NCI-H748 treated with DMSO at 0.1 percent for 48 hours (cell line): ENCODE data around the gene SH2D3C.
A peak's percentile ranks its signal among the peaks of the same experiment; 100 is the strongest.
"Not testable (repeated sequence)": the region's sequence is repeated elsewhere in the genome, so short reads cannot be mapped to it uniquely, and the experiment has no call there.

ENCODE experiments used
- DNase-seq: peaks from one replicate; lab custom pipeline; 2025; lab: John Stamatoyannopoulos, UW

SH2D3C gene

GRCh38 chr9:127767410-127767809 is 11.1 kb downstream of the SH2D3C start:
- DNase-seq = no peak

DNA sequence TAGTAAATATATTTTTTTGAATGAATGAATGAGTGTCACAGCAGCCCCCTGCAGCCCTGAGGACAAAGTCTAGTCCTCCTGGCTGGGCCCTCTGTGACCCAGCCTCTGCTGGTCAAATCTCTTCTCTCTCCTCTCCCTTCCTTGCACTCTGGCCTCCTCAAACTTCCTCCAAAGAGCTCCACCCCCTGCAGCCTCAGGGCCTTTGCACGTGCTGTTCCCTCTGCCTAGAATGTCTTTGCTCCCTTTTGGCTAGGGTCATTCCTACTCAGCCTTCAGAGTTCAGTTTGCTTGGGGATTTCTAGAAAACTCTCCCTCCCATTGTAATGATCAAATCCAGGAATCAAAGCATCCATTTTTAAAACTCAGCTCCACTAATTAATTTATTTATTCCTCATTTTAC is 13.0 kb downstream of the SH2D3C start:
- no peak for DNase-seq

- DNase-seq = no peak
Observed at GRCh38 chr9:127763918-127764384, 14.5 kb downstream of the SH2D3C start.

DNA sequence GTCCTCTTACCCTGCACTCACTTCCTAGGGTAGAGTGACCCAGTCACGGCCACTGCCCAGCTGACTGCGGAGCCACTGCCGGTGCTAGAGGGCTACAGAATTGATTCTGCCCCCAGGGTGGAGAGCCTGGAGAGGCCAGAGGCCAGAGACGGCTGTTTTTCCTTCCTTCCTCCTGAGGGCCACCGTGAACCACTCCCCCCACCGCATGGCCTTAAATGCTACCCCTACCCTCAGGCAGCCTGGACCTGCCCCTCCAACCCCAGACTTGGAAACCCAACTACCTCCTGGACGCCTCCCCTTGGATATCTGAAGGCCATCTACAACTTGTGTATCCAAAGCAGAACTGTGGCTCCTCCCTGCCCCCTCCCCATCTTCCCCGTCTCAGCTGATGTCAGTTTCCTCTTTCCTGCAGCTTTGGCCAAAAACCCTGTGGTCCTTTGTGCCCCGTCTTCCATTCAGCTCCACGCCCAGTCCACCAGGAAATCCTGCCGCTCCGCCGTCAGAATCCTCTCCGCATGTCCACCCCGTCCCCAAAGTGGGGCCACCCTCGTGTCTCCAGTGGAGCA is 16.3 kb downstream of the SH2D3C start:
- no peak for DNase-seq

DNA sequence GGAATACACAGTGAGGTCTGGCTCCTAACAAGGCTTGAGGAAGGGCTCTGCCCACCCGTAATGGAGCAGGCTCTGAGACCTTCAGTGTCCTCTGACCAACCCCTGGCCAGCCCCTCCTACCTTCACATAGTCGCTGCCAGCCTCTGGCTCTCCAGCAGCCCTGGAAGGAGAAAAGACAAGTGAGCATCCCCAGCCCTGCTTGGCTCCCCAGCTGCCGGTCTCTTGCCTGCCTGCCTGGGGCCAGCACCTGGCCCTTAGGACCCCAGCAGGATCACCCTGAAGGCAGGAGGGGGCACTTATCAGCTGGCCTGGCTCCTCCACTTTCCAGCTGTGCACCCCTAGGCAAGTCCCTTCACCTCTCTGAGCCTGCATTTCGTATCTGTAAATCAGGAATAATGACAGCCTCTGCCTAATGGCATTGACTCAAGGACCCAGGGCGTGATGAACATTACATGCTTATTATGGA is 16.9 kb downstream of the SH2D3C start:
- DNase-seq = no peak

- no peak for DNase-seq
Observed at GRCh38 chr9:127761061-127761460, 17.4 kb downstream of the SH2D3C start.

GRCh38 chr9:127758843-127759242 is 19.6 kb downstream of the SH2D3C start:
- no peak for DNase-seq

GRCh38 chr9:127756776-127757175 is 21.7 kb downstream of the SH2D3C start:
- not testable (repeated sequence) for DNase-seq

DNA sequence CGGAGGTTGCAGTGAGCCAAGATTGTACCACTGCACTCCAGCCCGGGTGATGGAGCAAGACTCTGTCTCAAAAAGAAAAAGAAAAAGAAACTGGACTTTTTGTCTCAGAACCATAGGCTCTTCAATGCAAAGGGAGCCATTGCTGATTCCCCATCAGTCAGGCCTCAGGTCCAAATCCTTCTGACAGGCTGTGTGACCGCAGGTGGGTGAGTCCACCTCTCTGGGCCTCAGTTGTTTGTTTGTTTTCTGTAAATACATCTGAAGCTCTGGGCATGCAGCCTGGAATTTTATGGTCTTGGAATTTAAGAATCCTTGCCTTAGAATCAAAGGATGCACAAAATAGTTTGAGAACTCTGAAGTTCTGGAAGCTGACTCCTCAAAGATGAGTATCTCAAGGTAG is 22.2 kb downstream of the SH2D3C start:
- DNase-seq = no peak

- DNase-seq = peak; percentile 15
Observed at GRCh38 chr9:127755061-127756060, 23.1 kb downstream of the SH2D3C start.

DNA sequence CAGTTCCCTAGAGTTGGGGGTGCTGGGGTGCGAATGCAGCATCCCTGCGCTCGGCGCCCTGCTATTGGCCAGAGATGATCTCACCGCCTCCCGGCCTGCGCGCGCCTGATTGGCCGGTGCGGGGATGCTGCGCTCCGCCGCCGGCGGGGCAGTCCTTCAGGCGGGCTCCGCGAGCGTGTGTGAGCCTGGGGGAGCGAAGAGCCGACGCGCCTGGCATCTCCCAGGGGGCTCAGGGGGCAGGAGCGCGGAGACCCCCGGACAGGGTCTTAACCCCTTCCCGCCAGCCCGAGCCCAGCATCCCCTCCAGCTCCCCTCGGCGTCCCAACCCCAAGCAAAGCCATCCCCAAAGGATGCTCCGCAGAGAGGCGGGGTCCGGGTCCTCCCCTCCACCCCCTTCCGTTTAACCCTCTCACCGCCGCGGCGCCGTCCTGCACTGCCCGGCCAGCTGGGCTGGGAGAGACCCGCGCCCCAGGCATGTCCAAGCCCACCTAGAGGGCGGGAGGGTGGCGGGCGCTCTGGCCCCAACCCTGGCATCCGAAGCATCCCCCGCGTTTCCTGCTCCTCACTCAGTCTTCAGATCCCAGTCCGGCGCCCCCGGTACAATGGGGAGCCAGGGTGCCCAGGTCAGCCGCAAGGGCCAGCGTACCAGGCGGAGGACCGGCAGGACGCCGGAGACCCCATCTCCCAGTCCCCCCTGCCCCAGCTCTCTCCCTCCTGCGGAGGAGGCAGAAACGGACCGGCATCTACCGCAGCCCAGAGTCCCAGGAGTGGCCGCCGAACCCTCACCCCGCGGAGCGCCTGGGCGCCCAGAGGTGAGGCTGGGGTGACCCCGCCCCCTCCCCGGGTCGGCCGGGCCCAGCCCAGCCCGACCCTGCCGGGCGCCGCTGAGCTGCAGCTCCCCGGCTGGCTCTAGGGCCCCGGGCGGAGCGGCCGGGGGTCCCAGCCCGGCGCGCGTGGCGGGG is 24.1 kb downstream of the SH2D3C start:
- no peak for DNase-seq

GRCh38 chr9:127753622-127754021 is 24.8 kb downstream of the SH2D3C start:
- no peak for DNase-seq

- no peak for DNase-seq
Observed at GRCh38 chr9:127753148-127753547, 25.3 kb downstream of the SH2D3C start.

- no peak for DNase-seq
Observed at GRCh38 chr9:127751269-127752054, 27.0 kb downstream of the SH2D3C start.

GRCh38 chr9:127749090-127749787 is 29.2 kb downstream of the SH2D3C start:
- DNase-seq = no peak

GRCh38 chr9:127746959-127747569 is 31.4 kb downstream of the SH2D3C start:
- no peak for DNase-seq

GRCh38 chr9:127744398-127745110 is 33.9 kb downstream of the SH2D3C start:
- DNase-seq = no peak

DNA sequence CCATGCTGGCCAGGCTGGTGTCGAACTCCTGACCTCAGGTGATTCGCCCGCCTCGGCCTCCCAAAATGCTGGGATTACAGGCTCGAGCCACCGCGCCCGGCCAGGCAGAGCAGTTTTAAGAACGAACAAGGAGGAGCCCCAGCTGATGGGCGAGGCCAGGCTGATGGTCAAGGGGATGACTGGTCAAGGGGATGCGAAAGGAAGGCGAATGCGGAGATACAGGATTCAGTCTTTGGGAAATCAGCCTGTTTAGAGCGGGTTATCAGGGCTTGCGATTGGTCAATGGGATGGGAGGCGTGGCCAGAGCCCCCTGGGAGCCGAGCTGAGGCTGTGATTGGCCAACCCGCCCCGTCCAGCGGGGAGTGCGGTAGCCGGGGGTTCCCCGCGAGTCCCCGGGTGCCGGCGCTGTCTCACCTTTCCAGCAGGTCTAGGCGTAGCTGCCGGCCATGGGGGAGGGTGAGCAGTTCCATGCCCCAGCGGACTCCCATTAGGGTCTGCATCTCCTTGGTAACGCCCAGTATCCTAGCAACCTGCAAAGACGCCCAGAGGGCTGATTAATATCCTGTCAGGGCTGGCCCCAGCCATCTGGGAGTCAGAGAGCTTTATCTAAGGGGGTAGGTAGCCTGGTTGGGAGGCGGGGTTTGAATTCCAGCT is 35.9 kb downstream of the SH2D3C start:
- peak; percentile 75 for DNase-seq
